Measurements from ENCODE around the gene ARFGEF2. TPM values are rescaled to one million over a fixed set of nuclear protein-coding genes. Genes with fewer than 3 reads are reported as not detected.

The ARFGEF2 gene
- total RNA-seq, 1 experiment from 2014 or later, result 20.9 TPM

DNA sequence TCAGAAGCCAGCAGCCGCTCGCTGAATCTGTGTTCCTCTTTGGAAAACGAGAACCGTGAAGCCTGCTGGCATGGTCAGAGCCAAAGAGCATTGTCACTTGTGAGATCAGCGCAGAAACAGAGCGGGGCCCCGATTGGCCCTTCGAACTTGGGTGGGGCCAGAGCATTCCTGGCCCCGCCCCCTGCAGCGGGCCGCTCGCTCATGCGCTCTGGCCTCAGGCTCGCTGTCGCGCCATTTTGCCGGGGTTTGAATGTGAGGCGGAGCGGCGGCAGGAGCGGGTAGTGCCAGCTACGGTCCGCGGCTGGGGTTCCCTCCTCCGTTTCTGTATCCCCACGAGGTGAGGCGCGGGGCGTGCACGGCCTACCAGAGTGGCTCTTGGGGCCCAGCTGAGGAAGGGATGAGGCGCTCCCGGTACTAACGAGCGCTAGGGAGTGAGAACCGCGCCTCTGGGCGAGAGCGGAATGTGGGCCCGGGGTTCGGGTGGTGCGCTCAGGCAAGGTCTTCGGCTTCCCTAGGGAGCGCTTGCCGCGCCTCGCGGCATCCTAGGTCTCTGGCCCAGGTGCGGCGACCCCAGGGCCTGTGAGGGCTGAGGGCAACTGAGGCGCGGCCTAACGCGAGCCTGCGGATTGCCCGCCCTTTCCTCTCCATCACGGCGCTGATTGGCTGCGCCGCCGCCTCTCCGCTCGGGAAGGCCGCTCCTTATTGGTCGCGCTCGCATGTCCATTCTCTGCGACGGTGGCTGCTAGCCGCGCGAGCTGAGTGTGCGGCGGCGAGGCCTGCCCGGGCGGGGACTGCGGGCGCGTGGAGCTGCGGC, 124.8 kb downstream of the ARFGEF2 start, which contains the start of gene CSE1L (continued):
- TF ChIP-seq, protein P1, sequence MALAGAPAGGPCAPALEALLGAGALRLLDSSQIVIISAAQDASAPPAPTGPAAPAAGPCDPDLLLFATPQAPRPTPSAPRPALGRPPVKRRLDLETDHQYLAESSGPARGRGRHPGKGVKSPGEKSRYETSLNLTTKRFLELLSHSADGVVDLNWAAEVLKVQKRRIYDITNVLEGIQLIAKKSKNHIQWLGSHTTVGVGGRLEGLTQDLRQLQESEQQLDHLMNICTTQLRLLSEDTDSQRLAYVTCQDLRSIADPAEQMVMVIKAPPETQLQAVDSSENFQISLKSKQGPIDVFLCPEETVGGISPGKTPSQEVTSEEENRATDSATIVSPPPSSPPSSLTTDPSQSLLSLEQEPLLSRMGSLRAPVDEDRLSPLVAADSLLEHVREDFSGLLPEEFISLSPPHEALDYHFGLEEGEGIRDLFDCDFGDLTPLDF (CRISPR knock-in tag; IDR thresholded peaks at IDR 0.05), result no peak
- TF ChIP-seq, protein P2, sequence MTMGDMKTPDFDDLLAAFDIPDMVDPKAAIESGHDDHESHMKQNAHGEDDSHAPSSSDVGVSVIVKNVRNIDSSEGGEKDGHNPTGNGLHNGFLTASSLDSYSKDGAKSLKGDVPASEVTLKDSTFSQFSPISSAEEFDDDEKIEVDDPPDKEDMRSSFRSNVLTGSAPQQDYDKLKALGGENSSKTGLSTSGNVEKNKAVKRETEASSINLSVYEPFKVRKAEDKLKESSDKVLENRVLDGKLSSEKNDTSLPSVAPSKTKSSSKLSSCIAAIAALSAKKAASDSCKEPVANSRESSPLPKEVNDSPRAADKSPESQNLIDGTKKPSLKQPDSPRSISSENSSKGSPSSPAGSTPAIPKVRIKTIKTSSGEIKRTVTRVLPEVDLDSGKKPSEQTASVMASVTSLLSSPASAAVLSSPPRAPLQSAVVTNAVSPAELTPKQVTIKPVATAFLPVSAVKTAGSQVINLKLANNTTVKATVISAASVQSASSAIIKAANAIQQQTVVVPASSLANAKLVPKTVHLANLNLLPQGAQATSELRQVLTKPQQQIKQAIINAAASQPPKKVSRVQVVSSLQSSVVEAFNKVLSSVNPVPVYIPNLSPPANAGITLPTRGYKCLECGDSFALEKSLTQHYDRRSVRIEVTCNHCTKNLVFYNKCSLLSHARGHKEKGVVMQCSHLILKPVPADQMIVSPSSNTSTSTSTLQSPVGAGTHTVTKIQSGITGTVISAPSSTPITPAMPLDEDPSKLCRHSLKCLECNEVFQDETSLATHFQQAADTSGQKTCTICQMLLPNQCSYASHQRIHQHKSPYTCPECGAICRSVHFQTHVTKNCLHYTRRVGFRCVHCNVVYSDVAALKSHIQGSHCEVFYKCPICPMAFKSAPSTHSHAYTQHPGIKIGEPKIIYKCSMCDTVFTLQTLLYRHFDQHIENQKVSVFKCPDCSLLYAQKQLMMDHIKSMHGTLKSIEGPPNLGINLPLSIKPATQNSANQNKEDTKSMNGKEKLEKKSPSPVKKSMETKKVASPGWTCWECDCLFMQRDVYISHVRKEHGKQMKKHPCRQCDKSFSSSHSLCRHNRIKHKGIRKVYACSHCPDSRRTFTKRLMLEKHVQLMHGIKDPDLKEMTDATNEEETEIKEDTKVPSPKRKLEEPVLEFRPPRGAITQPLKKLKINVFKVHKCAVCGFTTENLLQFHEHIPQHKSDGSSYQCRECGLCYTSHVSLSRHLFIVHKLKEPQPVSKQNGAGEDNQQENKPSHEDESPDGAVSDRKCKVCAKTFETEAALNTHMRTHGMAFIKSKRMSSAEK (CRISPR knock-in tag; IDR thresholded peaks at IDR 0.05; ENCODE audit: borderline replicate concordance), result no peak
- TF ChIP-seq AR (CRISPR knock-in tag; IDR thresholded peaks at IDR 0.05), result 0 out of 2 replicates have a peak, but pooled peaks have one; percentile 46
- TF ChIP-seq ZNF423 (CRISPR knock-in tag; IDR thresholded peaks at IDR 0.05), result no peak
- TF ChIP-seq ZMAT4 (CRISPR knock-in tag; IDR thresholded peaks at IDR 0.05), result no peak; the same call in 1 of the 2 replicates
- no peak for TF ChIP-seq ERG (CRISPR knock-in tag; IDR thresholded peaks at IDR 0.05)
- TF ChIP-seq, protein P3, sequence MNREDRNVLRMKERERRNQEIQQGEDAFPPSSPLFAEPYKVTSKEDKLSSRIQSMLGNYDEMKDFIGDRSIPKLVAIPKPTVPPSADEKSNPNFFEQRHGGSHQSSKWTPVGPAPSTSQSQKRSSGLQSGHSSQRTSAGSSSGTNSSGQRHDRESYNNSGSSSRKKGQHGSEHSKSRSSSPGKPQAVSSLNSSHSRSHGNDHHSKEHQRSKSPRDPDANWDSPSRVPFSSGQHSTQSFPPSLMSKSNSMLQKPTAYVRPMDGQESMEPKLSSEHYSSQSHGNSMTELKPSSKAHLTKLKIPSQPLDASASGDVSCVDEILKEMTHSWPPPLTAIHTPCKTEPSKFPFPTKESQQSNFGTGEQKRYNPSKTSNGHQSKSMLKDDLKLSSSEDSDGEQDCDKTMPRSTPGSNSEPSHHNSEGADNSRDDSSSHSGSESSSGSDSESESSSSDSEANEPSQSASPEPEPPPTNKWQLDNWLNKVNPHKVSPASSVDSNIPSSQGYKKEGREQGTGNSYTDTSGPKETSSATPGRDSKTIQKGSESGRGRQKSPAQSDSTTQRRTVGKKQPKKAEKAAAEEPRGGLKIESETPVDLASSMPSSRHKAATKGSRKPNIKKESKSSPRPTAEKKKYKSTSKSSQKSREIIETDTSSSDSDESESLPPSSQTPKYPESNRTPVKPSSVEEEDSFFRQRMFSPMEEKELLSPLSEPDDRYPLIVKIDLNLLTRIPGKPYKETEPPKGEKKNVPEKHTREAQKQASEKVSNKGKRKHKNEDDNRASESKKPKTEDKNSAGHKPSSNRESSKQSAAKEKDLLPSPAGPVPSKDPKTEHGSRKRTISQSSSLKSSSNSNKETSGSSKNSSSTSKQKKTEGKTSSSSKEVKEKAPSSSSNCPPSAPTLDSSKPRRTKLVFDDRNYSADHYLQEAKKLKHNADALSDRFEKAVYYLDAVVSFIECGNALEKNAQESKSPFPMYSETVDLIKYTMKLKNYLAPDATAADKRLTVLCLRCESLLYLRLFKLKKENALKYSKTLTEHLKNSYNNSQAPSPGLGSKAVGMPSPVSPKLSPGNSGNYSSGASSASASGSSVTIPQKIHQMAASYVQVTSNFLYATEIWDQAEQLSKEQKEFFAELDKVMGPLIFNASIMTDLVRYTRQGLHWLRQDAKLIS (CRISPR knock-in tag; IDR thresholded peaks at IDR 0.05; ENCODE audit: borderline replicate concordance), result no peak
- TF ChIP-seq ETV6 (CRISPR knock-in tag; IDR thresholded peaks at IDR 0.05), result peak; percentile 75
- TF ChIP-seq STAT6 (CRISPR knock-in tag; conservative IDR thresholded peaks at IDR 0.05; ENCODE audit: low read depth), result no peak
- peak; percentile 75; the same call in 1 of the 2 replicates for TF ChIP-seq ATF1 (CRISPR knock-in tag; IDR thresholded peaks at IDR 0.05)
- peak; percentile 75; the same call in 1 of the 2 replicates for TF ChIP-seq MYBL2 (CRISPR knock-in tag; IDR thresholded peaks at IDR 0.05)
- TF ChIP-seq, protein P4, sequence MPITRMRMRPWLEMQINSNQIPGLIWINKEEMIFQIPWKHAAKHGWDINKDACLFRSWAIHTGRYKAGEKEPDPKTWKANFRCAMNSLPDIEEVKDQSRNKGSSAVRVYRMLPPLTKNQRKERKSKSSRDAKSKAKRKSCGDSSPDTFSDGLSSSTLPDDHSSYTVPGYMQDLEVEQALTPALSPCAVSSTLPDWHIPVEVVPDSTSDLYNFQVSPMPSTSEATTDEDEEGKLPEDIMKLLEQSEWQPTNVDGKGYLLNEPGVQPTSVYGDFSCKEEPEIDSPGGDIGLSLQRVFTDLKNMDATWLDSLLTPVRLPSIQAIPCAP (CRISPR knock-in tag; IDR thresholded peaks at IDR 0.05), result 0 out of 2 replicates have a peak, but pooled peaks have one; percentile 73
- peak; percentile 64 for TF ChIP-seq FOXK1 (CRISPR knock-in tag; IDR thresholded peaks at IDR 0.05)
- no peak; the same call in 1 of the 2 replicates for TF ChIP-seq CREB1 (CRISPR knock-in tag; IDR thresholded peaks at IDR 0.05)
- no peak for TF ChIP-seq ATF2 (CRISPR knock-in tag; IDR thresholded peaks at IDR 0.05; ENCODE audit: borderline replicate concordance, low read depth)
- TF ChIP-seq ESRRA (CRISPR knock-in tag; IDR thresholded peaks at IDR 0.05; ENCODE audit: borderline replicate concordance), result peak; percentile 86; the same call in 1 of the 2 replicates

Data from WTC11 (cell line).